Measurements from ENCODE around the gene NOL4L.
"Not testable (repeated sequence)": the region's sequence is repeated elsewhere in the genome, so short reads cannot be mapped to it uniquely, and the experiment has no call there.

Gene NOL4L

GRCh38 chr20:32596681-32597252, 11.6 kb upstream of the NOL4L start:
- DNase-seq (ENCODE audit: low read depth): no peak

- no peak for DNase-seq (ENCODE audit: low read depth)
These were observed 10.0 kb upstream of the NOL4L start for GRCh38 chr20:32595143-32595542.

- not testable (repeated sequence) for DNase-seq (ENCODE audit: low read depth)
These were observed 9.5 kb upstream of the NOL4L start for GRCh38 chr20:32594669-32595068.

- DNase-seq (ENCODE audit: low read depth): no peak
These were observed 9.1 kb upstream of the NOL4L start for GRCh38 chr20:32594204-32594603.

- DNase-seq (ENCODE audit: low read depth): not testable (repeated sequence)
These were observed 7.5 kb upstream of the NOL4L start for GRCh38 chr20:32592616-32593015.

- no peak for DNase-seq (ENCODE audit: low read depth)
These were observed 6.9 kb upstream of the NOL4L start for GRCh38 chr20:32592022-32592421.

- DNase-seq (ENCODE audit: low read depth): no peak
These were observed 4.6 kb upstream of the NOL4L start for GRCh38 chr20:32589769-32590168.

- no peak for DNase-seq (ENCODE audit: low read depth)
These were observed 4.1 kb upstream of the NOL4L start for GRCh38 chr20:32589256-32589655.

GRCh38 chr20:32588040-32588439, 2.9 kb upstream of the NOL4L start:
- DNase-seq (ENCODE audit: low read depth): no peak

GRCh38 chr20:32586291-32586690, 1.2 kb upstream of the NOL4L start:
- no peak for DNase-seq (ENCODE audit: low read depth)

GRCh38 chr20:32585586-32586127, 524 bp upstream of the NOL4L start:
- DNase-seq (ENCODE audit: low read depth): no peak

GRCh38 chr20:32583581-32584070, 1.5 kb downstream of the NOL4L start:
- DNase-seq (ENCODE audit: low read depth): no peak

- DNase-seq (ENCODE audit: low read depth): no peak
These were observed 2.2 kb downstream of the NOL4L start for GRCh38 chr20:32582659-32583580.

GRCh38 chr20:32581839-32582658, 3.1 kb downstream of the NOL4L start:
- DNase-seq (ENCODE audit: low read depth): no peak

GRCh38 chr20:32580970-32581838, 3.9 kb downstream of the NOL4L start:
- no peak for DNase-seq (ENCODE audit: low read depth)

- DNase-seq (ENCODE audit: low read depth): no peak
These were observed 4.7 kb downstream of the NOL4L start for GRCh38 chr20:32580219-32580969.

GRCh38 chr20:32578840-32579390, 6.2 kb downstream of the NOL4L start:
- no peak for DNase-seq (ENCODE audit: low read depth)

GRCh38 chr20:32578062-32578461, 7.1 kb downstream of the NOL4L start:
- DNase-seq (ENCODE audit: low read depth): not testable (repeated sequence)

- DNase-seq (ENCODE audit: low read depth): no peak
These were observed 7.5 kb downstream of the NOL4L start for GRCh38 chr20:32577657-32578056.

- DNase-seq (ENCODE audit: low read depth): no peak
These were observed 8.1 kb downstream of the NOL4L start for GRCh38 chr20:32577023-32577422.

Data from stimulated activated CD8-positive, alpha-beta memory T cell treated with anti-CD3 and anti-CD28 coated beads, Interleukin-15, amount 100 ng/mL, for 1 hour (primary cell).